ENCODE measurements around the gene PJVK. TPM values are rescaled to one million over a fixed set of nuclear protein-coding genes. Genes with fewer than 3 reads are reported as not detected.

The PJVK gene
- total and polyA plus RNA-seq, 9 of the 15 experiments (the other 6 are each of a cell fraction or from before 2014, with no cell fraction given), result 0.11 to 1.5 (median 0.73) TPM

- TF ChIP-seq, protein P1, sequence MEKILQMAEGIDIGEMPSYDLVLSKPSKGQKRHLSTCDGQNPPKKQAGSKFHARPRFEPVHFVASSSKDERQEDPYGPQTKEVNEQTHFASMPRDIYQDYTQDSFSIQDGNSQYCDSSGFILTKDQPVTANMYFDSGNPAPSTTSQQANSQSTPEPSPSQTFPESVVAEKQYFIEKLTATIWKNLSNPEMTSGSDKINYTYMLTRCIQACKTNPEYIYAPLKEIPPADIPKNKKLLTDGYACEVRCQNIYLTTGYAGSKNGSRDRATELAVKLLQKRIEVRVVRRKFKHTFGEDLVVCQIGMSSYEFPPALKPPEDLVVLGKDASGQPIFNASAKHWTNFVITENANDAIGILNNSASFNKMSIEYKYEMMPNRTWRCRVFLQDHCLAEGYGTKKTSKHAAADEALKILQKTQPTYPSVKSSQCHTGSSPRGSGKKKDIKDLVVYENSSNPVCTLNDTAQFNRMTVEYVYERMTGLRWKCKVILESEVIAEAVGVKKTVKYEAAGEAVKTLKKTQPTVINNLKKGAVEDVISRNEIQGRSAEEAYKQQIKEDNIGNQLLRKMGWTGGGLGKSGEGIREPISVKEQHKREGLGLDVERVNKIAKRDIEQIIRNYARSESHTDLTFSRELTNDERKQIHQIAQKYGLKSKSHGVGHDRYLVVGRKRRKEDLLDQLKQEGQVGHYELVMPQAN (IDR thresholded peaks at IDR 0.05; ENCODE audit: borderline replicate concordance), result no peak
- TF ChIP-seq, protein P2, sequence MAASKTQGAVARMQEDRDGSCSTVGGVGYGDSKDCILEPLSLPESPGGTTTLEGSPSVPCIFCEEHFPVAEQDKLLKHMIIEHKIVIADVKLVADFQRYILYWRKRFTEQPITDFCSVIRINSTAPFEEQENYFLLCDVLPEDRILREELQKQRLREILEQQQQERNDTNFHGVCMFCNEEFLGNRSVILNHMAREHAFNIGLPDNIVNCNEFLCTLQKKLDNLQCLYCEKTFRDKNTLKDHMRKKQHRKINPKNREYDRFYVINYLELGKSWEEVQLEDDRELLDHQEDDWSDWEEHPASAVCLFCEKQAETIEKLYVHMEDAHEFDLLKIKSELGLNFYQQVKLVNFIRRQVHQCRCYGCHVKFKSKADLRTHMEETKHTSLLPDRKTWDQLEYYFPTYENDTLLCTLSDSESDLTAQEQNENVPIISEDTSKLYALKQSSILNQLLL (CRISPR knock-in tag; IDR thresholded peaks at IDR 0.05; ENCODE audit: borderline replicate concordance), result no peak
- peak; percentile 89 for TF ChIP-seq ELF1 (tag; IDR thresholded peaks at IDR 0.05)
- TF ChIP-seq KLF1 (tag; IDR thresholded peaks at IDR 0.05), result peak; percentile 54; the same call in 1 of the 2 replicates
- no peak for TF ChIP-seq ZNF717 (CRISPR knock-in tag; IDR thresholded peaks at IDR 0.05)
- TF ChIP-seq ZBTB7A (IDR thresholded peaks at IDR 0.05; ENCODE audit: borderline replicate concordance, control insufficient read depth, low read depth, low read length), result peak; percentile 56
- TF ChIP-seq MAZ (CRISPR knock-in tag; conservative IDR thresholded peaks at IDR 0.05 in 1 of 2, IDR thresholded peaks at IDR 0.05 in 1 of 2), result peak; percentile 72 to 80
- TF ChIP-seq GTF2E2 (tag; IDR thresholded peaks at IDR 0.05), result peak; percentile 62; the same call in 1 of the 2 replicates
- TF ChIP-seq, protein P3, sequence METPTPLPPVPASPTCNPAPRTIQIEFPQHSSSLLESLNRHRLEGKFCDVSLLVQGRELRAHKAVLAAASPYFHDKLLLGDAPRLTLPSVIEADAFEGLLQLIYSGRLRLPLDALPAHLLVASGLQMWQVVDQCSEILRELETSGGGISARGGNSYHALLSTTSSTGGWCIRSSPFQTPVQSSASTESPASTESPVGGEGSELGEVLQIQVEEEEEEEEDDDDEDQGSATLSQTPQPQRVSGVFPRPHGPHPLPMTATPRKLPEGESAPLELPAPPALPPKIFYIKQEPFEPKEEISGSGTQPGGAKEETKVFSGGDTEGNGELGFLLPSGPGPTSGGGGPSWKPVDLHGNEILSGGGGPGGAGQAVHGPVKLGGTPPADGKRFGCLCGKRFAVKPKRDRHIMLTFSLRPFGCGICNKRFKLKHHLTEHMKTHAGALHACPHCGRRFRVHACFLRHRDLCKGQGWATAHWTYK (CRISPR knock-in tag; IDR thresholded peaks at IDR 0.05), result 0 out of 2 replicates have a peak, but pooled peaks have one; percentile 11
- TF ChIP-seq CTBP1 (IDR thresholded peaks at IDR 0.05; ENCODE audit: borderline replicate concordance), result peak; percentile 75
- no peak; the same call in 1 of the 2 replicates for TF ChIP-seq ZC3H4 (CRISPR knock-in tag; IDR thresholded peaks at IDR 0.05; ENCODE audit: borderline replicate concordance)
- no peak for TF ChIP-seq ZFPM2 (CRISPR knock-in tag; IDR thresholded peaks at IDR 0.05)
- no peak for TF ChIP-seq PRPF4 (IDR thresholded peaks at IDR 0.05; ENCODE audit: insufficient read depth, low read depth, low read length, poor library complexity, severe bottlenecking)
- TF ChIP-seq STAG1 (CRISPR knock-in tag; IDR thresholded peaks at IDR 0.05; ENCODE audit: borderline replicate concordance), result no peak
- TF ChIP-seq TSC22D4 (tag; IDR thresholded peaks at IDR 0.05), result no peak
- TF ChIP-seq L3MBTL2 (IDR thresholded peaks at IDR 0.05), result peak; percentile 89
- TF ChIP-seq XRCC5 (IDR thresholded peaks at IDR 0.05; ENCODE audit: low read depth, low read length), result peak; percentile 87; the same call in 1 of the 2 replicates
- TF ChIP-seq POLR3A (IDR thresholded peaks at IDR 0.05; ENCODE audit: borderline replicate concordance, extremely low read depth, insufficient read depth, insufficient read length), result no peak
- TF ChIP-seq, protein P4, sequence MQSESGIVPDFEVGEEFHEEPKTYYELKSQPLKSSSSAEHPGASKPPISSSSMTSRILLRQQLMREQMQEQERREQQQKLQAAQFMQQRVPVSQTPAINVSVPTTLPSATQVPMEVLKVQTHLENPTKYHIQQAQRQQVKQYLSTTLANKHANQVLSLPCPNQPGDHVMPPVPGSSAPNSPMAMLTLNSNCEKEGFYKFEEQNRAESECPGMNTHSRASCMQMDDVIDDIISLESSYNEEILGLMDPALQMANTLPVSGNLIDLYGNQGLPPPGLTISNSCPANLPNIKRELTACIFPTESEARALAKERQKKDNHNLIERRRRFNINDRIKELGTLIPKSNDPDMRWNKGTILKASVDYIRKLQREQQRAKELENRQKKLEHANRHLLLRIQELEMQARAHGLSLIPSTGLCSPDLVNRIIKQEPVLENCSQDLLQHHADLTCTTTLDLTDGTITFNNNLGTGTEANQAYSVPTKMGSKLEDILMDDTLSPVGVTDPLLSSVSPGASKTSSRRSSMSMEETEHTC (IDR thresholded peaks at IDR 0.05), result peak; percentile 13; the same call in 1 of the 2 replicates
Observed at GRCh38 chr2:178480227-178481181, 29.3 kb downstream of the PJVK start, which contains the start of gene PLEKHA3 (continued).

Data from K562 (cell line).